Activated naive CD4-positive, alpha-beta T cell treated with anti-CD3 and anti-CD28 coated beads, Interleukin-2, amount 10 ng/mL, durations not matched to agents 7 days and 5 days (primary cell): ENCODE results near the gene CCM2L.

Source experiments
- CTCF ChIA-PET: fragments of 350-600 bp; sonication (Branson Sonifier 250); formaldehyde crosslinking; loops from one replicate; lab custom pipeline; 2021; ENCODE audit warnings: antibody characterized with exemption; lab: Charles Lee
- DNase-seq: peaks from one replicate; pipeline ENCODE4 v3.0.0-alpha.2; 2020
- H3K27ac Mint-ChIP-seq: one replicate; pipeline ENCODE4 v1.8.0; 2021; ENCODE audit warnings: mild to moderate bottlenecking, moderate library complexity, mixed read lengths
- H3K27me3 Mint-ChIP-seq: one replicate; pipeline ENCODE4 v1.8.0; 2021; ENCODE audit warnings: mild to moderate bottlenecking, mixed read lengths
- H3K36me3 Mint-ChIP-seq: one replicate; pipeline ENCODE4 v1.8.0; 2021; ENCODE audit warnings: mixed read lengths
- H3K4me1 Mint-ChIP-seq: one replicate; pipeline ENCODE4 v1.8.0; 2021; ENCODE audit warnings: mixed read lengths
- H3K4me3 Mint-ChIP-seq: one replicate; pipeline ENCODE4 v1.8.0; 2021; ENCODE audit warnings: mild to moderate bottlenecking, moderate library complexity, mixed read lengths
- H3K9me3 Mint-ChIP-seq: one replicate; pipeline ENCODE4 v1.8.0; 2021; ENCODE audit warnings: mixed read lengths

The CCM2L gene

DNA sequence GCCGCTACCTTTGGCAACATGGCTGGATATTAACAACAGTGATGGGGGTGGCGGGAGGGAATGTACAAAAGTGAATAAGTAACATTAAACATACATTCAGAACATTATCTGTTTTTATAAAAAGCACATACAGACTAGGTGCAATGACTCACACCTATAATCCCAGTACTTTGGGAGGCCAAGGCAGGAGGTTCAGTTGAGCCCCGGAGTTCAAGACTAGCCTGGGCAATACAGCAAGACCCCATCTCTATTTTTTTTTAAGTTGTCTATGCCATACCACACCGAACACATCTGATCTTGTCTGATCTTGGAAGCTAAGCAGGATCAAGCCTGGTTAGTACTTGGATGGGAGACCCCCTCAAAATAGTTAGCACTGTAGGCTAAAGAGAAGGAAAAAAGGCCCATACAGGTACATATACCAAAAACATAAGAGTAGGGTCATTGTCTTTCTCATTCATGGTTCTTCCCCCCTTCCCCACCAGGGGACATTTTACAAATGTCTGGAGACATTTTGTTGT, 40.1 kb downstream of the CCM2L start:
- no peak overlapping the region for H3K4me3 Mint-ChIP-seq
- H3K4me1 Mint-ChIP-seq, result peaks cover 19% of the 10 kb centered on the region
- peaks cover 5% of the 10 kb centered on the region for H3K36me3 Mint-ChIP-seq
- H3K27ac Mint-ChIP-seq, result no peak overlapping the region
- DNase-seq, result no peak
- no peaks in the 10 kb centered on the region for H3K9me3 Mint-ChIP-seq
- CTCF ChIA-PET, result no interaction called here
- peaks cover 75% of the 10 kb centered on the region for H3K27me3 Mint-ChIP-seq

DNA sequence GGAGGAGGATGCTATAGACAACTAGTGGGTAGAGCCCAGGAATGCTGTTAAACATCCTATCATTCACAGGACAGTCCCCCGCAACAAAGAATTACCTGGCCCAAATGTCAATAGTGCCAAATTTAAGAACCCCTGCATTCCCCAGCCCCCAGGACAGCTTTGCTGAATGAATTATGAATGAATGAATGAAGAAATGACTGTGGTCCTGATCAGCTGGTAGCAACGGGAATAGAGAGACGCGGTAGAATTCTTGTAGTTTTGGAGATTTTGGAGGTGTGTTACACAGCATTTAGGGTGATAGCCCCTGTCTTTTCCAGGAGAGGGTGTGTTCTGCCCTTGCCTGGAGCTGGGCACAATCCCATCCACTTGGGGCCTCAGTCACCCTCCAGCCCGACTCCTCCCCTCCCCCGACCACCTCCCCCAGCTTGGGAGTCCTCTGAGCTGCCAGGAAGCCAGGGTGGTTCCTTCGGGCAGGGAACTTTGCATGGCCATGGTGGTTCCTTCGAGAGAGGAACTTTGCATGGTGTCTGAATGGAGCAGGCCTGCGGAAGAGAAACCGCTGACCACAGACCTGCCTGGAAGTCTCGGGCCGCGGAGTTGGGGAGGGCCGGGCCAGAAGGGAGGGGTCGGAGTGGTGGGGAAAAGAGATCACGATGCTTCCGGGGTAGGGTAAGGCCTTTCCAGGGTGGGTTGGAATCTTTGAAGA, 40.8 kb downstream of the CCM2L start:
- CTCF ChIA-PET, result no interaction called here
- no peak overlapping the region for H3K4me3 Mint-ChIP-seq
- no peak overlapping the region for H3K27ac Mint-ChIP-seq
- peaks cover 5% of the 10 kb centered on the region for H3K36me3 Mint-ChIP-seq
- peaks cover 75% of the 10 kb centered on the region for H3K27me3 Mint-ChIP-seq
- no peak for DNase-seq
- no peaks in the 10 kb centered on the region for H3K9me3 Mint-ChIP-seq
- peaks cover 19% of the 10 kb centered on the region for H3K4me1 Mint-ChIP-seq

DNA sequence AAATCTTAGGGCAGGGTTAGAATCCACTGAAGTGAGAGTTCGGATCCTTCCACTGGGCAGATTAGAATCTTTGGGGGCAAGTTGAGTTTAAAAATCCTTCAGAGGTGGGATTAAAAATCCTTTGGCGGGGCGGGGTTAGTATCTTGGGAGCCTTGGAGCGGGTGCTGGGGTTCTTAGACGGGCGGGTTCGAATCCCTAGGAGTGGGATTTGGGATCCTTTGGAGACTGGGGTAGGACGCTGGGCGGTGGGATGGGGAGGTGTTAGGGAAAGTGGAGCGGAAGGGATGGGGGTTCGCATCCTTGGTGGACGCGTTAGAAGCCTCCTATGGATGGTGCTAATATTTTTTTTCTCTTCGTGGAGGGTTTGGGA, 41.5 kb downstream of the CCM2L start:
- Mint-ChIP-seq H3K4me1 (peaks cover 19% of the 10 kb centered on the region), H3K9me3 (no peaks in the 10 kb centered on the region), H3K27ac (no peak overlapping the region), H3K4me3 (no peak overlapping the region), H3K27me3 (peaks cover 76% of the 10 kb centered on the region), H3K36me3 (peaks cover 5% of the 10 kb centered on the region)
- CTCF ChIA-PET, result no interaction called here
- DNase-seq, result no peak

DNA sequence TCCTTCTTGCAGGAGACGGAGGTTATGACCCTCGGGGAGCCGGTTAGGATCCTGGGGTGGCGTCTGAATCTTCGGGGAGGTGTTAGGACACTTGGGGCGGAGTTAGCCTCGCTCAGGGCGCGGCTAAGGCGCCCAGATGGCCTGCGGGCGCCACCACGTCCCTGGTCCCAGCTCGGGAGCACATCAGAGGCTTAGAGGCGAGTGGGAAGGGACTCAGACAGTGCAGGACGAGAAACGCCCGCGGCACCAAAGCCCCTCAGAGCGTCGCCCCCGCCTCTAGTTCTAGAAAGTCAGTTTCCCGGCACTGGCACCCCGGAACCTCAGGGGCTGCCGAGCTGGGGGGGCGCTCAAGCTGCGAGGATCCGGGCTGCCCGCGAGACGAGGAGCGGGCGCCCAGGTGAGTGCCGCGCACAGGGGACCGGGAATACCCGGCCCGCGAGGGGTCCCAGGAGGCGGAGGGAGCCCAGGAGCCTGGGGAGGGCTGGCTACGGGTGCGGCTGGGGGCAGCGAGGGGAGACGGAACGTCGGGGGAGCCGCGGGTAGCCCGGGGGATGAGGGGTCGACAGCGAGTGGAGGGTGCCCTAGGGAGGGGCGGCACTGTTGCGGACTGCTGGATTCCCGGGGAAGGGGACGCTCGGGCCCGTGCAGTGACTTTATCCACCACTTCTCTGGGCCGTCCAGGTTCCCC, 42.0 kb downstream of the CCM2L start, which contains the start of gene HCK:
TSS of gene HCK (plus strand) at position 153 of the 688 bp plus-strand sequence.
- H3K27me3 Mint-ChIP-seq, result peaks cover 78% of the 10 kb centered on the region
- peaks cover 19% of the 10 kb centered on the region for H3K4me1 Mint-ChIP-seq
- peaks cover 5% of the 10 kb centered on the region for H3K36me3 Mint-ChIP-seq
- H3K9me3 Mint-ChIP-seq, result no peaks in the 10 kb centered on the region
- no peak for DNase-seq
- no peak within 1 kb of the TSS for H3K4me3 Mint-ChIP-seq
- no peak within 1 kb of the TSS for H3K27ac Mint-ChIP-seq
- CTCF ChIA-PET, result no interaction called here

DNA sequence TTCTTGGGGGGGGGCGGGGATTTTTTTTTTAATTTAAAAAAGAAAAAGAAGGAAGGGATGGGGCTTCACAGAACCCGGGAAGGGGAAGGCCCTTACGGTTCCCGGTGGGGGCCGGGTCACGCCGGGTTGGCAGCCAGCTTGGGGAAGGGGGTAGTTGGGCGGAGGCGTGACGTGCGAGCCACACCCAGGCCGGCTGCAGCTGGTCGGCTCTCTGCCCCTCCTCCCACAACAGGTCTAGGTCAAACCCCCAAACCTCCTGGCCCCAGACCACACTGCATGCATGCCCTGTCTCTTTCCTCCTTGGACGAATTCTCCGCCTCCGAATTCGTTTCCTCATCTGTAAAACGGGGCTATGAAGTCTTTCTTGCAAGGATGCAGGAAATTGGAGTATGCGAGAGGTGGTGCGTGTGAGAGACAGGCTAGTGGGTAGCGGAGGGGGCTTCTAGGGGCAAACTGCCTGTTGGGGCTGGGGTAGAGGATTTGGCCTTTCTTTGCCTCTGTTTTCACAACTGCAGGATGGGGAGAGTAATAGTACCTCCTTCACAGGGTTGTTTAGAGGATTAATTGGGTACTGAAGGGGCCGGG, 42.6 kb downstream of the CCM2L start:
- H3K36me3 Mint-ChIP-seq, result peaks cover 5% of the 10 kb centered on the region
- H3K27ac Mint-ChIP-seq, result no peak overlapping the region
- no peak overlapping the region for H3K4me3 Mint-ChIP-seq
- peaks cover 80% of the 10 kb centered on the region for H3K27me3 Mint-ChIP-seq
- no peak for DNase-seq
- CTCF ChIA-PET, result no interaction called here
- peaks cover 19% of the 10 kb centered on the region for H3K4me1 Mint-ChIP-seq
- H3K9me3 Mint-ChIP-seq, result no peaks in the 10 kb centered on the region

DNA sequence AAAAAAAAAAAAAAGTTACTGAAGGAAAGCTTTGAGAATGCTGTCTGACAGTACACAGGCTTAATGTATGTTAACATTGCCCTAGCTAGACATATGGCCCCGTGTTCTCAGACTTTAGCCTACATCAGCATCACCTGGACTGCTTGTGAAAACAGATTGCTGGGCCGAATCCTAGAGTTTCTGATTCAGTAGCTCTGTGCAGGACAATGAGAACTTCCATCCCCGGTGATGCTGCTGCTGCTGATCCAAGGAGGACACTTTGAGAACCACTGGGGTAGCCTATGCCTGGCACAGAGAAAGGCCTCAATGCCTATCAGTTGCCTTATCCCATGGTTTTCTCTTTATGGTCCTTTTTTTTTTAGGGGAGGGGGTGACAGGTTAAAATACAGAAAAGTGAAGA, 43.4 kb downstream of the CCM2L start:
- H3K27ac Mint-ChIP-seq, result no peak overlapping the region
- DNase-seq, result no peak
- H3K9me3 Mint-ChIP-seq, result no peaks in the 10 kb centered on the region
- peaks cover 86% of the 10 kb centered on the region for H3K27me3 Mint-ChIP-seq
- CTCF ChIA-PET, result no interaction called here
- peaks cover 5% of the 10 kb centered on the region for H3K36me3 Mint-ChIP-seq
- H3K4me1 Mint-ChIP-seq, result peaks cover 19% of the 10 kb centered on the region
- no peak overlapping the region for H3K4me3 Mint-ChIP-seq

DNA sequence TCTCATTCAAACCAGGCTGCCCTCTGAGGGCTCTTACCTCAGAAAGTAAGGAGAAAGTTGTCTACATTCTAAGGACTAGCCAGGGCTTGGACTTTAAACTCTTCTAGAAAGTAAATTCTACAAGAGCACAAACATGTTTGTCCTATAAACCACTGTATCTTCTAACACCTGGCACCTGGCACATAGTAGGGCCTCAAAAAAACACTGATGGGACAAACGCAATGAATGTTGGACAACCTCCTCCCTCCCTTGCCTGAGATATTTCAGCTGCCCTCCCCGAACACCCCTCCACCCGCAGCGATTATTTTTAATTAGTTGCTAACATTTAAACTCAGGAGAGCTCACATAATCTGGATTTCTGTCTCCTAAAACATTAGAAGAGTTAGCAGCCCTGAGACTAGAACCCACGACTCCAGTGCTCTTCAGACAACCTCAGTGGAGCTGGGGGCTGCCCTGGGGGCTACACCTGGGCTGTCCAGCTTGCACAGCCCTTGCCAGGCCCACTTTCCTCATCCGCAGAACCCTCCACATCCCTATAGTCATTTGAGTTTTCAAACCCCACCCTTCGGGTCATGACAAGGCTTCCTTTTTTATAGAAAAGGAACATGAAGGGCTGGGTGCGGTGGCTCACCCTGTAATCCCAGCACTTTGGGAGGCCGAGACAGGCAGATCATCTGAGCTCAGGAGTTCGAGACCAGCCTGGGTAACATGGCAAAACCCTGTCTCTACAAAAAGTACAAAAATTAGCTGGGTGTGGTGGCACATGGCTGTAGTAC, 46.7 kb downstream of the CCM2L start:
- CTCF ChIA-PET, result no interaction called here
- H3K27me3 Mint-ChIP-seq, result peaks cover 84% of the 10 kb centered on the region
- H3K4me1 Mint-ChIP-seq, result peaks cover 6% of the 10 kb centered on the region
- peaks cover 2% of the 10 kb centered on the region for H3K36me3 Mint-ChIP-seq
- H3K4me3 Mint-ChIP-seq, result no peak overlapping the region
- no peak for DNase-seq
- no peaks in the 10 kb centered on the region for H3K9me3 Mint-ChIP-seq
- no peak overlapping the region for H3K27ac Mint-ChIP-seq

DNA sequence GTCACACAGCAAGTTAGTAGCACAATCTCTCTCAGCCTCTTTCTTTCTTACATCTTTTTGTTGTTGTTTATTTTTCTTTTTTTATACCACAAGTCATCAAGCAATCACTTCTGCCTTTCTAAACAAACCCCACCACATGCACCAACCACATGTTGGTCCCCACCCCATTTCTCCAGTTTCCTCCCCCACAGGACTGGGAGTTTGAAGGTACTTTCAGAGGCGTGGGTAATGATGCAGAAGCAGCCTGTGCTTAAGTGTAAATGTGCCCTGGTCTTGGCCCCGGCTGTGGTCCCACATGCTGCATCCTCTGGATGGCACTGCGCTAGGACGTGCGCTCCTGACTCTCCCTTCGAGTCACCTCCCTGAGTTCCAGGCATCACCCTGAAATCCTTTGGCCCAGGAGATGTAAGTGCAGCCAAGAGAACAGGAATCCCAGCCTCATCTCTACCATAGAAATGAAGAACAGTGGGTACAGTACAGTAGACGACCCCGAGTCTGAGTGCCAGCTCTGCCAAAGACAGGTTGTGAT, 47.5 kb downstream of the CCM2L start:
- CTCF ChIA-PET, result no interaction called here
- H3K4me1 Mint-ChIP-seq, result peaks cover 8% of the 10 kb centered on the region
- no peak for DNase-seq
- H3K36me3 Mint-ChIP-seq, result no peaks in the 10 kb centered on the region
- no peaks in the 10 kb centered on the region for H3K9me3 Mint-ChIP-seq
- peaks cover 82% of the 10 kb centered on the region for H3K27me3 Mint-ChIP-seq
- H3K4me3 Mint-ChIP-seq, result no peak overlapping the region
- H3K27ac Mint-ChIP-seq, result no peak overlapping the region

DNA sequence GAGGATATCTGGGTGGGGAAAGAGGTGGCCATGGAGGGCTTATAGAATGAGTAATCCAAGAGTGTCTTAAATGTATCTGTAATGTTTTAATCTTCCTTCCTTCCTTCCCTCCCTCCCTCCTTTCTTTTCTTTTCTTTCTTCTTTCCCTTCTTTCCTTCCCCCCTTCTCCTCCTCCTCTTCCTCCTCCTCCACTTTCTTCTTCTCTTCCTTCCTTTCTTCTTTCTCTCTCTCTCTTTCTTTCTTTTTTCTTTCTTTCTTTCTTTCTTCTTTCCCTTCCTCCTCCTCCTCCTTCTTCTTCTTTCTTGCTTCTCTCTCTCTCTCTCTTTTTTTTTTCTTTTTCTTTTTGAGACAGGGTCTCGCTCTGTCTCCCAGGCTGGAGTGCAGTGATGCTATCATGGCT, 49.0 kb downstream of the CCM2L start:
- CTCF ChIA-PET, result interaction anchor here (0.8 kb wide), 1 partner anchor 207 kb away, joined by 3 read pairs; no protein-coding TSS in a partner anchor
- H3K36me3 Mint-ChIP-seq, result no peaks in the 10 kb centered on the region
- peaks cover 5% of the 10 kb centered on the region for H3K4me1 Mint-ChIP-seq
- no peak overlapping the region for H3K27ac Mint-ChIP-seq
- no peak overlapping the region for H3K4me3 Mint-ChIP-seq
- DNase-seq, result no peak
- H3K27me3 Mint-ChIP-seq, result peaks cover 69% of the 10 kb centered on the region
- no peaks in the 10 kb centered on the region for H3K9me3 Mint-ChIP-seq

DNA sequence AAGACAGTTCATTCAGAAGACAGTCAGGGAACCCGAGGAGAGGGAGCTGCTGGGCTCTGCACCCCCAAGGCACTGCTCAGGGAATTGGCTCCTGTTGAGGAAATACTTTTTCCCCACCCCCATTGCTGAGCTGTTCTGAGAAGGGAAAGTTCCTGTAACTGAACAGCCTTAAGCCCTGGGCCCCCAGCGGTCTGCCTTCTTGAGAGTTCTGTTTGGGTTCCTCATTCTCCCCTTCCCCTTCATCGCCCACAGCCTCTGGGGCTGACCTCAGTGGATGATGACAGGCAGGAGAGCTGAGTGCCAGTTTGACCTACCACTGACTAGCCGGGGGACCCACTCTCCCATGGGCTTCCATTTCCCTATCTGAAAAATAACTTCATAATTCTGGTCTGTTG, 52.5 kb downstream of the CCM2L start:
- CTCF ChIA-PET, result interaction anchor here (0.8 to 3.4 kb wide), 4 partner anchors 11 to 37 kb away, joined by 3 to 7 read pairs (median 4); no protein-coding TSS in a partner anchor
- no peak for DNase-seq
- peaks cover 5% of the 10 kb centered on the region for H3K4me1 Mint-ChIP-seq

DNA sequence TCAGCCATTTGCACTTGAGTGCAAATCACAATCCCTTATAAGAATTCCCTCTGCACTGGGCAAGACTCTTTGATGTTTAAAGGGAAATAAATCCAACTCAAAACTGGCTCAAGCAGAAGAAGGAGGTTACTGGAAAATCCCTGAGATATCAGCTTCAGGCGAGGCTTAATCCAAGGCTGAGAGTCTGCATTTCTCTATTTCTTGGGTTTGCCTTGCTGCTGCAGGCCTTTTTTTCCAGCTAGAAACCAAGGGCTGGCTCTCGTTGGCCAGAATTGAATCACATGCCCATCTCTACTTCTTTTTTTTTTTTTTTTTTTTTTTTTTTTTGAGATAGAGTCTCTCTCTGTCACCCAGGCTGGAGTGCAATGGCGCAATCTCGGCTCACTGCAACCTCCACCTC, 53.5 kb downstream of the CCM2L start:
- H3K27me3 Mint-ChIP-seq, result peaks cover 49% of the 10 kb centered on the region
- H3K36me3 Mint-ChIP-seq, result no peaks in the 10 kb centered on the region
- peaks cover 5% of the 10 kb centered on the region for H3K4me1 Mint-ChIP-seq
- no peaks in the 10 kb centered on the region for H3K9me3 Mint-ChIP-seq
- no peak overlapping the region for H3K4me3 Mint-ChIP-seq
- H3K27ac Mint-ChIP-seq, result no peak overlapping the region
- no peak for DNase-seq
- CTCF ChIA-PET, result interaction anchor here (1.4 kb wide), 1 partner anchor 10 kb away, joined by 4 read pairs; no protein-coding TSS in a partner anchor

More for the DNA sequence above, 52.5 kb downstream of the CCM2L start:
- H3K27me3 Mint-ChIP-seq, result peaks cover 58% of the 10 kb centered on the region
- H3K27ac Mint-ChIP-seq, result no peak overlapping the region
- H3K36me3 Mint-ChIP-seq, result no peaks in the 10 kb centered on the region
- H3K9me3 Mint-ChIP-seq, result no peaks in the 10 kb centered on the region
- H3K4me3 Mint-ChIP-seq, result no peak overlapping the region

DNA sequence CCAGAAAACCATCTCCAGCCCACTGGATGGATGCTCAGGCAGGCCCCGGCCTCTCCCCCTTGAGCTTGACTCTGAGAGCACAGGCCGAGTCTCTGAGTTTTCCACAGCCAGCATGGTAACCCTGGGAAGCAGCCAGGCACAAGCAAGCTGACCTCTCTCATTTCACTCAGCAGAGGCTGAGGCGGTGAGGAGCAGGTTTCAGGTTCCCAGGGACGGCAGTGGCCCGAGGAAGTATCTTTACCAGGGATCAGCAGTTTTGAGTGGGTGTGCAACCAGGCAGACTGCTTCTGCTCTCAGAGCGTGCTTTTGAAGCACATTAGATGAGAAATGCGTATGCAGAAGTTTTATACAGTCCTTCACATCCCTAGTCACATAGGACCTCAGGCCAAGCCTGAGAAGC, 54.4 kb downstream of the CCM2L start:
- peaks cover 44% of the 10 kb centered on the region for H3K27me3 Mint-ChIP-seq
- no peak overlapping the region for H3K27ac Mint-ChIP-seq
- CTCF ChIA-PET, result no interaction called here
- no peaks in the 10 kb centered on the region for H3K36me3 Mint-ChIP-seq
- peaks cover 5% of the 10 kb centered on the region for H3K4me1 Mint-ChIP-seq
- H3K9me3 Mint-ChIP-seq, result no peaks in the 10 kb centered on the region
- no peak overlapping the region for H3K4me3 Mint-ChIP-seq
- DNase-seq, result no peak

DNA sequence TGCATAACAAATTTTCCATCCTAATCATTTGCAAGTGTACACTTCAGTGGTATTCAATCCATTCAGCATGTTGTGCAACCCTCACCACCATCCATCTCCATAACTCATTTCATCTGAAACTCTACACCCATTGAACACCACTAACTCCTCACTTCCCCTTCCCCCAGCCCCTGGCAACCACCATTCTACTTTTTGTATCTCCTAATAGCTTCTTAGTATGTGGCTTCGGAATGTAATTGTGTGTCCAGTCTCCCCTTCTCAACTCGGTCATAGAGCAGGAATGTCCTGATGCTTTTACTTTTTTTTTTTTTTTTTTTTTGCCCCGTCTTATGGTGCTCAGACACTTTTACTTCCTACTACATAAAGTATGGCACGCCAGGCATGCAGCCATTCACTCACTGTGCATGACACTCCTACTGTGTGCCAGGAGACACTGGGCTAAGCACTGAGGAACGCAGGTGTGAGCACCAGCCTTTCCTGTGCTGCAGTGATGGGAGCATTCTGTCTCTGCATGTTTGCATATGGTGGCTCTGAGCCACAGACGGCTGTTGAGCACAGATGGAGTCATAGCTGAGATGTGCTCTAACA, 57.1 kb downstream of the CCM2L start:
- Mint-ChIP-seq H3K4me1 (peaks cover 3% of the 10 kb centered on the region), H3K4me3 (no peak overlapping the region), H3K36me3 (no peaks in the 10 kb centered on the region), H3K27me3 (peaks cover 27% of the 10 kb centered on the region), H3K27ac (no peak overlapping the region), H3K9me3 (no peaks in the 10 kb centered on the region)
- no peak for DNase-seq
- CTCF ChIA-PET, result no interaction called here
